WTC11 (cell line): ENCODE data around the gene FSTL4. TPM values are rescaled to one million over a fixed set of nuclear protein-coding genes. Genes with fewer than 3 reads are reported as not detected.

ENCODE experiments used
- ATAC-seq: fragments of 200-7000 bp; cut with Tn5 transposase; 2 replicates; pipeline ENCODE4 v1.10.0; 2021; ENCODE audit warnings: mild to moderate bottlenecking, moderate library complexity
- CTCF ChIA-PET: fragments of 300-600 bp; sonication (Branson Sonifier 250); formaldehyde crosslinking; loops from one replicate; lab custom pipeline; 2021; ENCODE audit warnings: antibody characterized with exemption; lab: Charles Lee
- POLR2A ChIA-PET: fragments of 350-600 bp; sonication (Branson Sonifier 250); formaldehyde crosslinking; loops from one replicate; lab custom pipeline; 2021; ENCODE audit warnings: antibody characterized with exemption; lab: Charles Lee
- DNase-seq: peaks from one replicate; pipeline ENCODE4 v3.0.0; 2021; ENCODE audit warnings: low spot score
- H3K27ac Mint-ChIP-seq: 2 replicates; pipeline ENCODE4 v1.8.0; 2021; ENCODE audit warnings: mixed read lengths
- H3K27me3 Mint-ChIP-seq: 2 replicates; pipeline ENCODE4 v1.8.0; 2021; ENCODE audit warnings: low read depth, mild to moderate bottlenecking, moderate library complexity, mixed read lengths
- H3K36me3 Mint-ChIP-seq: 2 replicates; pipeline ENCODE4 v1.8.0; 2021; ENCODE audit warnings: mixed read lengths
- H3K4me1 Mint-ChIP-seq: 2 replicates; pipeline ENCODE4 v1.8.0; 2022; ENCODE audit warnings: mixed read lengths
- H3K4me3 Mint-ChIP-seq: 2 replicates; pipeline ENCODE4 v1.8.0; 2021; ENCODE audit warnings: mild to moderate bottlenecking, moderate library complexity, mixed read lengths
- H3K9me3 Mint-ChIP-seq: 2 replicates; pipeline ENCODE4 v1.8.0; 2021; ENCODE audit warnings: mixed read lengths
- AR ChIP-seq: fragments of 250-450 bp; sonication (Bioruptor Pico); IDR thresholded peaks from 2 replicates; pipeline ENCODE4 v1.9.0; 2021; ENCODE audit warnings: mild to moderate bottlenecking
- ATF1 ChIP-seq: sonication (generic); formaldehyde crosslinking; IDR thresholded peaks from 2 replicates; pipeline ENCODE4 v1.8.1; 2023; ENCODE audit warnings: mild to moderate bottlenecking, moderate library complexity, missing genetic modification reagents
- ATF2 ChIP-seq: sonication (generic); formaldehyde crosslinking; IDR thresholded peaks from 2 replicates; pipeline ENCODE4 v1.8.1; 2022; ENCODE audit warnings: low read depth, missing genetic modification reagents, borderline replicate concordance
- CREM ChIP-seq: sonication (generic); formaldehyde crosslinking; IDR thresholded peaks from 2 replicates; pipeline ENCODE4 v1.8.1; 2022; ENCODE audit warnings: mild to moderate bottlenecking, missing genetic modification reagents, moderate library complexity
- ELF4 ChIP-seq: sonication (generic); formaldehyde crosslinking; IDR thresholded peaks from 2 replicates; pipeline ENCODE4 v1.8.1; 2022; ENCODE audit warnings: low read depth, mild to moderate bottlenecking, moderate library complexity, missing genetic modification reagents
- ETV6 ChIP-seq: sonication (generic); formaldehyde crosslinking; IDR thresholded peaks from 2 replicates; pipeline ENCODE4 v1.8.1; 2022; ENCODE audit warnings: mild to moderate bottlenecking, missing genetic modification reagents
- FOXP1 ChIP-seq: sonication (generic); formaldehyde crosslinking; IDR thresholded peaks from 2 replicates; pipeline ENCODE4 v1.8.0; 2022; ENCODE audit warnings: missing genetic modification reagents, mild to moderate bottlenecking, moderate library complexity, borderline replicate concordance
- GTF2I ChIP-seq: fragments of 250-450 bp; sonication (Bioruptor Pico); conservative IDR thresholded peaks from 2 replicates; pipeline ENCODE4 v1.4.0; 2021; ENCODE audit warnings: mild to moderate bottlenecking
- JUN ChIP-seq: sonication (generic); formaldehyde crosslinking; IDR thresholded peaks from 2 replicates; pipeline ENCODE4 v1.8.0; 2023; ENCODE audit warnings: mild to moderate bottlenecking, missing genetic modification reagents
- MAX ChIP-seq: sonication (generic); formaldehyde crosslinking; IDR thresholded peaks from 2 replicates; pipeline ENCODE4 v1.8.0; 2022; ENCODE audit warnings: mild to moderate bottlenecking, missing genetic modification reagents
- MXD4 ChIP-seq: fragments of 250-450 bp; sonication (Bioruptor Pico); IDR thresholded peaks from 2 replicates; pipeline ENCODE4 v1.8.0; 2021; ENCODE audit warnings: mild to moderate bottlenecking, moderate library complexity, borderline replicate concordance
- NR2C2 ChIP-seq: sonication (generic); formaldehyde crosslinking; IDR thresholded peaks from 2 replicates; pipeline ENCODE4 v1.8.0; 2022; ENCODE audit warnings: mild to moderate bottlenecking, missing genetic modification reagents
- OVOL2 ChIP-seq: fragments of 250-450 bp; sonication (Bioruptor Pico); IDR thresholded peaks from 2 replicates; pipeline ENCODE4 v1.9.0; 2021; ENCODE audit warnings: mild to moderate bottlenecking, borderline replicate concordance
- TEAD4 ChIP-seq: sonication (generic); formaldehyde crosslinking; IDR thresholded peaks from 2 replicates; pipeline ENCODE4 v1.8.0; 2022; ENCODE audit warnings: mild to moderate bottlenecking, missing genetic modification reagents
- ZNF121 ChIP-seq: sonication (generic); formaldehyde crosslinking; IDR thresholded peaks from 2 replicates; pipeline ENCODE4 v1.8.0; 2023; ENCODE audit warnings: missing genetic modification reagents
- ZNF281 ChIP-seq: sonication (generic); formaldehyde crosslinking; IDR thresholded peaks from 2 replicates; pipeline ENCODE4 v1.8.0; 2023; ENCODE audit warnings: mild to moderate bottlenecking, missing genetic modification reagents
- ZNF423 ChIP-seq: fragments of 250-450 bp; sonication (Bioruptor Pico); IDR thresholded peaks from 2 replicates; pipeline ENCODE4 v2.1.2; 2022; ENCODE audit warnings: mild to moderate bottlenecking, moderate library complexity
- ZNF425 ChIP-seq: fragments of 250-450 bp; sonication (Bioruptor Pico); conservative IDR thresholded peaks from 2 replicates; pipeline ENCODE4 v1.9.0; 2021; ENCODE audit warnings: mild to moderate bottlenecking
- ZNF532 ChIP-seq: fragments of 250-450 bp; sonication (Bioruptor Pico); IDR thresholded peaks from 2 replicates; pipeline ENCODE4 v1.9.0; 2021; ENCODE audit warnings: mild to moderate bottlenecking, borderline replicate concordance
- ZNF671 ChIP-seq: fragments of 250-450 bp; sonication (Bioruptor Pico); IDR thresholded peaks from 2 replicates; pipeline ENCODE4 v1.8.0; 2021; ENCODE audit warnings: mild to moderate bottlenecking
- total RNA-seq: library from RNA; stranded (reverse); gene quantifications from 3 replicates; pipeline ENCODE4 v1.2.3, GENCODE V29; 2021

FSTL4 gene
- total RNA-seq, 1 experiment from 2014 or later = 6.1 TPM

GRCh38 chr5:133285583-133286021 is 326.7 kb downstream of the FSTL4 start:
- no peak for TF ChIP-seq NR2C2
- TF ChIP-seq MAX (CRISPR knock-in tag) = no peak
- TF ChIP-seq ELF4 = no peak
- no peak for TF ChIP-seq ATF2
- TF ChIP-seq ZNF281 (CRISPR knock-in tag) = no peak
- no peak for TF ChIP-seq JUN (CRISPR knock-in tag)
- TF ChIP-seq ZNF425 (CRISPR knock-in tag) = no peak
- no peak for TF ChIP-seq ZNF532
- no peak for TF ChIP-seq FOXP1 (CRISPR knock-in tag)
- no peak for TF ChIP-seq ZNF423 (CRISPR knock-in tag)
- no peak for TF ChIP-seq CREM (CRISPR knock-in tag)
- TF ChIP-seq ZNF671 (CRISPR knock-in tag) = no peak
- no peak for TF ChIP-seq GTF2I (CRISPR knock-in tag)
- no peak for TF ChIP-seq AR (CRISPR knock-in tag)
- no peak for TF ChIP-seq ATF1 (CRISPR knock-in tag)
- no peak for TF ChIP-seq TEAD4 (CRISPR knock-in tag)
- no peak for TF ChIP-seq ETV6
- no peak for TF ChIP-seq OVOL2 (CRISPR knock-in tag)
- TF ChIP-seq ZNF121 = no peak
- no peak for TF ChIP-seq MXD4 (CRISPR knock-in tag)
- TF ChIP-seq, all 79 proteins: peak for 0
- POLR2A ChIA-PET = no interaction called here
- CTCF ChIA-PET = no interaction called here
- H3K4me3 Mint-ChIP-seq = no peak overlapping the region
- no peaks in the 10 kb centered on the region for H3K27me3 Mint-ChIP-seq
- H3K27ac Mint-ChIP-seq = no peak overlapping the region
- 0 out of 2 replicates have a peak, but pooled peaks cover under 1% of the 10 kb centered on the region for H3K4me1 Mint-ChIP-seq
- H3K9me3 Mint-ChIP-seq = no peaks in the 10 kb centered on the region
- ATAC-seq = no peak
- no peaks in the 10 kb centered on the region for H3K36me3 Mint-ChIP-seq
- DNase-seq = no peak
